SK-N-SH (cell line): ENCODE data around the gene TRIP6.

Experiments
- ELF1 ChIP-seq: IDR thresholded peaks from 2 replicates; pipeline ENCODE4 v1.4.0; 2012
- JUND ChIP-seq: IDR thresholded peaks from 2 replicates; pipeline ENCODE4 v1.4.0; 2012
- TAF1 ChIP-seq: IDR thresholded peaks from 2 replicates; pipeline ENCODE4 v1.6.1; 2012; ENCODE audit warnings: low read depth, mild to moderate bottlenecking, low read length, moderate library complexity, borderline replicate concordance
- TF ChIP-seq, protein P1 (sequence below): fragments of 200-600 bp; sonication (generic); IDR thresholded peaks from 2 replicates; pipeline ENCODE4 v1.6.1; 2017; ENCODE audit warnings: antibody characterized with exemption, mild to moderate bottlenecking, moderate library complexity

DNA sequence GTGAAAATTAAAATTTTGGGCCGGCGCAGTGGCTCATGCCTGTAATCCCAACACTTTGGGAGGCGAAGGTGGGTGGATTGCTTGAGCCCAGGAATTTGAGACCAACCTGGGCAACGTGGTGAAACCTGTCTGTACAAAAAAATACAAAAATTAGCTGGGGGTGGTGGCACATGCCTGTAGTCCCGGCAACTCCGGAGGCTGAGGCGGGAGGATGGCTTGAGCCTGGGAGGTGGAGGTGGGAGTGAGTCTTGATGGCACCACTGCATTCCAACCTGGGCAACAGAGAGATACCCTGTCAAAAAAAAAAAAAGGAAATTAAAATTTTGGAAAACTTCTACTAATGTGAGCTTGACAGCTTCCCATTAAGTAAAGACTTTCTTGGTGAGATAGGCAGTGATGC, 10.8 kb downstream of the TRIP6 start:
- TF ChIP-seq ELF1 (no peak), TAF1 (no peak), JUND (no peak)
- TF ChIP-seq, protein P1, sequence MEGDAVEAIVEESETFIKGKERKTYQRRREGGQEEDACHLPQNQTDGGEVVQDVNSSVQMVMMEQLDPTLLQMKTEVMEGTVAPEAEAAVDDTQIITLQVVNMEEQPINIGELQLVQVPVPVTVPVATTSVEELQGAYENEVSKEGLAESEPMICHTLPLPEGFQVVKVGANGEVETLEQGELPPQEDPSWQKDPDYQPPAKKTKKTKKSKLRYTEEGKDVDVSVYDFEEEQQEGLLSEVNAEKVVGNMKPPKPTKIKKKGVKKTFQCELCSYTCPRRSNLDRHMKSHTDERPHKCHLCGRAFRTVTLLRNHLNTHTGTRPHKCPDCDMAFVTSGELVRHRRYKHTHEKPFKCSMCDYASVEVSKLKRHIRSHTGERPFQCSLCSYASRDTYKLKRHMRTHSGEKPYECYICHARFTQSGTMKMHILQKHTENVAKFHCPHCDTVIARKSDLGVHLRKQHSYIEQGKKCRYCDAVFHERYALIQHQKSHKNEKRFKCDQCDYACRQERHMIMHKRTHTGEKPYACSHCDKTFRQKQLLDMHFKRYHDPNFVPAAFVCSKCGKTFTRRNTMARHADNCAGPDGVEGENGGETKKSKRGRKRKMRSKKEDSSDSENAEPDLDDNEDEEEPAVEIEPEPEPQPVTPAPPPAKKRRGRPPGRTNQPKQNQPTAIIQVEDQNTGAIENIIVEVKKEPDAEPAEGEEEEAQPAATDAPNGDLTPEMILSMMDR = no peak
